Cardiac muscle cell (in vitro differentiated cells and primary cell): Measurements from ENCODE around the gene TBC1D8. TPM values are rescaled to one million over a fixed set of nuclear protein-coding genes. Genes with fewer than 3 reads are reported as not detected.

Experiments
- DNase-seq, 2 donors: peaks; one replicate each; pipeline versions ENCODE4 v3.0.0 to v3.0.0-alpha.2; 2010 to 2017; ENCODE audit warnings: low read depth in 1 of 2, low spot score in 1 of 2
- H3K27ac ChIP-seq: fragments of 200-600 bp; sonication (generic); 2 replicates; pipeline ENCODE4 v1.5.1; 2016
- H3K27me3 ChIP-seq: fragments of 200-600 bp; sonication (generic); 2 replicates; pipeline ENCODE4 v1.6.0; 2016; ENCODE audit warnings: control low read depth
- H3K36me3 ChIP-seq: fragments of 200-600 bp; sonication (generic); 2 replicates; pipeline ENCODE4 v1.5.1; 2016; ENCODE audit warnings: control low read depth
- H3K4me1 ChIP-seq: fragments of 200-600 bp; sonication (generic); 2 replicates; pipeline ENCODE4 v1.8.1; 2017; ENCODE audit warnings: low read depth, mild to moderate bottlenecking, mixed run types
- H3K4me3 ChIP-seq: fragments of 200-600 bp; sonication (generic); 2 replicates; pipeline ENCODE4 v1.5.1; 2016; ENCODE audit warnings: mild to moderate bottlenecking
- H3K9me3 ChIP-seq: fragments of 200-600 bp; sonication (generic); 2 replicates; pipeline ENCODE4 v1.5.1; 2017; ENCODE audit warnings: low read depth, mild to moderate bottlenecking, control low read depth
- CTCF ChIP-seq: IDR thresholded peaks from 2 replicates; pipeline ENCODE4 v1.5.1; 2012; ENCODE audit warnings: low read depth, mild to moderate bottlenecking, low read length
- polyA plus RNA-seq: library from polyadenylated mRNA; unstranded; fragments of >200 nt; fragmentation: Nextera tagmentation; extraction: Ambion mirVana; gene quantifications from 2 replicates; pipeline ENCODE4 v1.2.1, GENCODE V29; 2016
- total RNA-seq: library from RNA; depleted of rRNA; stranded (reverse); fragments of >200 nt; gene quantifications from 2 replicates; pipeline ENCODE4 v1.2.3, GENCODE V29; 2016

The TBC1D8 gene
- total and polyA plus RNA-seq, 2 experiments from 2014 or later: 15.2 to 23.2 TPM

- Histone ChIP-seq H3K4me3 (no peak overlapping the region), H3K9me3 (no peaks in the 10 kb centered on the region), H3K36me3 (no peaks in the 10 kb centered on the region), H3K27me3 (no peaks in the 10 kb centered on the region), H3K4me1 (no peaks in the 10 kb centered on the region), H3K27ac (no peak overlapping the region)
- peak in 1 of 2 donors; percentile 11 for DNase-seq
- TF ChIP-seq CTCF: no peak
Observed at GRCh38 chr2:100976645-100977391, 174.4 kb downstream of the TBC1D8 start.

GRCh38 chr2:100976061-100976460, 175.1 kb downstream of the TBC1D8 start:
- no peaks in the 10 kb centered on the region for H3K9me3 ChIP-seq
- H3K4me3 ChIP-seq: no peak overlapping the region
- no peaks in the 10 kb centered on the region for H3K4me1 ChIP-seq
- TF ChIP-seq CTCF: no peak
- H3K36me3 ChIP-seq: no peaks in the 10 kb centered on the region
- no peak for DNase-seq
- no peaks in the 10 kb centered on the region for H3K27me3 ChIP-seq
- H3K27ac ChIP-seq: no peak overlapping the region

GRCh38 chr2:100975521-100975785, 175.7 kb downstream of the TBC1D8 start:
- H3K4me1 ChIP-seq: no peaks in the 10 kb centered on the region
- no peak overlapping the region for H3K27ac ChIP-seq
- no peak for TF ChIP-seq CTCF
- H3K4me3 ChIP-seq: no peak overlapping the region
- no peaks in the 10 kb centered on the region for H3K9me3 ChIP-seq
- no peaks in the 10 kb centered on the region for H3K36me3 ChIP-seq
- no peaks in the 10 kb centered on the region for H3K27me3 ChIP-seq
- DNase-seq: no peak

GRCh38 chr2:100974712-100975520, 176.3 kb downstream of the TBC1D8 start:
- peak in 1 of 2 donors; percentile 19 for DNase-seq
- H3K27ac ChIP-seq: no peak overlapping the region
- no peaks in the 10 kb centered on the region for H3K9me3 ChIP-seq
- no peaks in the 10 kb centered on the region for H3K27me3 ChIP-seq
- no peaks in the 10 kb centered on the region for H3K36me3 ChIP-seq
- TF ChIP-seq CTCF: no peak
- H3K4me3 ChIP-seq: no peak overlapping the region
- H3K4me1 ChIP-seq: no peaks in the 10 kb centered on the region

GRCh38 chr2:100972452-100972851, 178.7 kb downstream of the TBC1D8 start:
- H3K27ac ChIP-seq: no peak overlapping the region
- no peak overlapping the region for H3K4me3 ChIP-seq
- no peaks in the 10 kb centered on the region for H3K4me1 ChIP-seq
- H3K36me3 ChIP-seq: no peaks in the 10 kb centered on the region
- H3K27me3 ChIP-seq: no peaks in the 10 kb centered on the region
- no peaks in the 10 kb centered on the region for H3K9me3 ChIP-seq
- no peak for DNase-seq
- TF ChIP-seq CTCF: no peak
